22Rv1 (cell line): Measurements from ENCODE around the gene ITGBL1.

Source experiments
- CTCF ChIP-seq: fragments of 450-650 bp; IDR thresholded peaks from 2 replicates; pipeline ENCODE4 v1.5.1; 2017; ENCODE audit warnings: mild to moderate bottlenecking
- ZFX ChIP-seq: fragments of 450-650 bp; IDR thresholded peaks from 2 replicates; pipeline ENCODE4 v1.6.1; 2017; ENCODE audit warnings: antibody characterized with exemption, borderline replicate concordance

- TF ChIP-seq CTCF (no peak), ZFX (no peak)
Observed at GRCh38 chr13:101545521-101545920, 93.0 kb downstream of the ITGBL1 start.
